GM10248 (cell line): ENCODE data around the gene OR10H3.

Experiments used
- CTCF ChIA-PET: fragments of 300-600 bp; sonication (Branson Sonifier 250); formaldehyde crosslinking; extraction: SDS; loops from one replicate; lab custom pipeline; 2021; ENCODE audit warnings: antibody characterized with exemption; lab: Yijun Ruan, JAX
- POLR2A ChIA-PET: fragments of 350-650 bp; sonication (Branson Sonifier 250); formaldehyde crosslinking; extraction: SDS; loops from one replicate; lab custom pipeline; 2020; ENCODE audit warnings: antibody characterized with exemption; lab: Yijun Ruan, JAX
- DNase-seq: peaks from one replicate; pipeline ENCODE4 v3.0.0; 2012; ENCODE audit errors: extremely low spot score
- TF ChIP-seq, protein P1 (sequence below): IDR thresholded peaks from 2 replicates; pipeline ENCODE4 v1.5.1; 2012; ENCODE audit warnings: mild to moderate bottlenecking, low read depth; ENCODE audit errors: extremely low read depth, missing control alignments, control extremely low read depth

Gene OR10H3, protein sequence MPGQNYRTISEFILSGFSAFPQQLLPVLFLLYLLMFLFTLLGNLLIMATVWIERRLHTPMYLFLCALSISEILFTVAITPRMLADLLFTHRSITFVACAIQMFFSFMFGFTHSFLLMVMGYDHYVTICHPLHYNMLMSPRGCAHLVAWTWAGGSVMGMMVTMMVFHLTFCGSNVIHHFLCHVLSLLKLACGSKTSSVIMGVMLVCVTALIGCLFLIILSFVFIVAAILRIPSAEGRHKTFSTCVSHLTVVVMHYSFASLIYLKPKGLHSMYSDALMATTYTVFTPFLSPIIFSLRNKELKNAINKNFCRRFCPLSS

DNA sequence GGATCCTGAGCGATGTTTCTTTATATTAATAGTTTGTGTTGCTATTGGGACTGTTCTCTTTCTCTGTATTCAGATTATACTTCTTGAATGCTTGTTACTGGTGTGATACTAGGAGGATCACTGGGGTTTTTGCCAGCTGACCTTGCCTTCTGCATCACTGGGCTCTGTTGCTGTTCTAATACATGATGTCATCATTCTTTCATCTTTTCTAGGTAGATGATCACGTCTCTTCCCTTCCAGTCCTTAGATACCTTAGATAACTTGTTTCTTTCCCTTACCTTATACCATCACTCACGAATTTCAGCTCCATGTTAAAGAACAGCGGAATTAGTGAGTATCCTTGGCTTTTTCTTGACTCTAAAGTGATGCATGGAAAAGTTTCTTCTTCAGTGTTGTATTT is at the start of gene OR10H3:
OR10H3 (plus strand) TSS at position 264 of the 400 bp plus-strand sequence. CDS start 3,408 bp downstream, outside the sequence.
- DNase-seq: no peak
- ChIA-PET POLR2A (no interaction called here), CTCF (no interaction called here)
- TF ChIP-seq, protein P1, sequence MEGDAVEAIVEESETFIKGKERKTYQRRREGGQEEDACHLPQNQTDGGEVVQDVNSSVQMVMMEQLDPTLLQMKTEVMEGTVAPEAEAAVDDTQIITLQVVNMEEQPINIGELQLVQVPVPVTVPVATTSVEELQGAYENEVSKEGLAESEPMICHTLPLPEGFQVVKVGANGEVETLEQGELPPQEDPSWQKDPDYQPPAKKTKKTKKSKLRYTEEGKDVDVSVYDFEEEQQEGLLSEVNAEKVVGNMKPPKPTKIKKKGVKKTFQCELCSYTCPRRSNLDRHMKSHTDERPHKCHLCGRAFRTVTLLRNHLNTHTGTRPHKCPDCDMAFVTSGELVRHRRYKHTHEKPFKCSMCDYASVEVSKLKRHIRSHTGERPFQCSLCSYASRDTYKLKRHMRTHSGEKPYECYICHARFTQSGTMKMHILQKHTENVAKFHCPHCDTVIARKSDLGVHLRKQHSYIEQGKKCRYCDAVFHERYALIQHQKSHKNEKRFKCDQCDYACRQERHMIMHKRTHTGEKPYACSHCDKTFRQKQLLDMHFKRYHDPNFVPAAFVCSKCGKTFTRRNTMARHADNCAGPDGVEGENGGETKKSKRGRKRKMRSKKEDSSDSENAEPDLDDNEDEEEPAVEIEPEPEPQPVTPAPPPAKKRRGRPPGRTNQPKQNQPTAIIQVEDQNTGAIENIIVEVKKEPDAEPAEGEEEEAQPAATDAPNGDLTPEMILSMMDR: no peak

DNA sequence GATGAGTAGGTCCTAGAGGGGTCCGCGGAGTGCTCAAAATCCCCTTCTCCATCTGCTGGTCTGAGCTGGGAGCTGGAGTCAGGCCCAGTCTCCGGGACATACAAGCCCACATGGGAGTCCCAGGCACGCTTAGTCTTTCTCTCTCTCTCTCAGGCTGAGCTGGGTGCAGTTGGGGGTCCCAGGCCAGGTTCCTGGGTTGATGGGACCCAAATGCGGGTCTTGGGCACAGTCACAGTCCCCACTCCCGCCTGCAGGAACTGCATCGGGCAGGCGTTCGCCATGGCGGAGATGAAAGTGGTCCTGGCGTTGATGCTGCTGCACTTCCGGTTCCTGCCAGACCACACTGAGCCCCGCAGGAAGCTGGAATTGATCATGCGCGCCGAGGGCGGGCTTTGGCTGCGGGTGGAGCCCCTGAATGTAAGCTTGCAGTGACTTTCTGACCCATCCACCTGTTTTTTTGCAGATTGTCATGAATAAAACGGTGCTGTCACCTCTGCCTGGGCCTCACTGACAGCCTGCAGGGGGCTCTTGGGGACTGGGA is 41.1 kb upstream of the OR10H3 start:
- no peak for DNase-seq
- ChIA-PET CTCF (no interaction called here), POLR2A (no interaction called here)
- TF ChIP-seq, protein P1: no peak

DNA sequence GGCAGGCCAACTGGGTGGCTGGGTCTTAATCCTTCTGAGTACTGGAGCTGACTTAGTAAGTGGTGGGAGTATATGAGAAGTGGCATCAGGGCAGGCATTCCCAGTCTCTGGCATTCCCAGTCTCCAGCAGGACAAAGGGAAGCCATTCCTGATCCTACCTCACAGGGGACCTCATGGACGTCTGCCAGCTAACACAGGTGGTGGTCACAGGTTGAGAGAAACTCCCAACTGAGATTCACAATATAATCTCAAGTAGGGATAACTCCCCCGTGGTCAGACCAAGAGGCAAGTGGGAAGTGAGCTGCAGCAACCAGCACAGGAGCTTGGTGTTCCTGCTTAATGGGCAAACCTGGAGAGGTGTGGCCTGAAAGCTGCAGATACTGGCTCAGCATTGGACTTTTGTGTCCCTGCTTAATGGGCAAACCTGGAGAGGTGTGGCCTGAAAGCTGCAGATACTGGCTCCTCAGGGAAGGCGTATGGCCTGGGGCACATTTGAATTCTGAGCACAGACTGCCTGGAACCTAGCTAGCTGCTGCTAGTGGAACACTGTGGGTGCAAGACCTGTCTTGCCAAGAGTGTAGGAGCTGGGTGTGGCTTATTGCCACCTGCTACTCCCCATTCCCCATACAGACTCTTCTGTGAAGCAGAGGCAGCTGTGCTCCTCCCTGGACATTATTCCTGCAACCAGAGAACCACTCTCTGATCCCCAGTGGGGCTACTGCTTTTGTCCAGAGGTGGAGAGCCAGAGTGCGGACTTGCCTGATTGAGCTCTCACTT is 35.8 kb upstream of the OR10H3 start:
- CTCF ChIA-PET: interaction anchor here (1.2 kb wide), 1 partner anchor 10 kb away, joined by 3 read pairs; no protein-coding TSS in a partner anchor
- no peak for DNase-seq
- TF ChIP-seq, protein P1: no peak
- POLR2A ChIA-PET: no interaction called here

DNA sequence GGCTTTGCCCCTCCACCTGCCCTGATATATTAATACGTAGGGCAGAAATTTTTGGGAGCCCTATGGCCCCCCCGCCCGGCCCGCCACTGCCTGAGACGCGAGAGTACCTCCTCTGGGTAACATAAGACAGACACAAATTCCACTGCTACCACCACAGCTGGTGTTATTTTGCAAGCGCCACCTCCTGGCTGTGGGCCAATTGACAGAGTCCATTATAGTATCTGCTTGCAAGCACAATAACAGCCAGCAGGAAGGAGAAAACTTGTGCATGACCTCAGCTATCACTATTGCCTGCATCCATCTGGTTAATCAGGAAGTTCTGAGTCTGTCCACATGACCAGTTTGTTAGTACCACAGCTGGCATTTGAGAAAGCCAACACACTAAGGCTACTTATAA is 35.3 kb upstream of the OR10H3 start:
- DNase-seq: no peak
- POLR2A ChIA-PET: no interaction called here
- CTCF ChIA-PET: no interaction called here
- TF ChIP-seq, protein P1: no peak

DNA sequence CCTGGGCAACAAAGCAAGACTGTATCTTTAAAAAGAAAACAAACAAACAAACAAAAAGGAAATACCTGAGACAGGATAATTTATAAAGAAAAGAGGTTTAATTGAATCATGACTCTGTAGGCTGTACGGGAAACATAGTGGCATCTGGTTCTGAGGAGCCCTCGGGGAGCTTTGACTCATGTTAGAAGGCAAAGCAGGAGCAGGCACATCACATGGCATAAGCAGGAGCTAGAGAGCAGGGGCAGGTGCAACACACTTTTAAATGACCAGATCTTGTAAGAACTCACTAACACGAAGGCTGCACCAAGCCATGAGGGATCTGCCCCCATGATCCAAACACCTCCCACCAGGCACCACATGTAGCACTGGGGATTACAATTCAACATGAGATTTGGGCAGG is 23.1 kb upstream of the OR10H3 start:
- ChIA-PET CTCF (no interaction called here), POLR2A (no interaction called here)
- DNase-seq: no peak
- TF ChIP-seq, protein P1: no peak

DNA sequence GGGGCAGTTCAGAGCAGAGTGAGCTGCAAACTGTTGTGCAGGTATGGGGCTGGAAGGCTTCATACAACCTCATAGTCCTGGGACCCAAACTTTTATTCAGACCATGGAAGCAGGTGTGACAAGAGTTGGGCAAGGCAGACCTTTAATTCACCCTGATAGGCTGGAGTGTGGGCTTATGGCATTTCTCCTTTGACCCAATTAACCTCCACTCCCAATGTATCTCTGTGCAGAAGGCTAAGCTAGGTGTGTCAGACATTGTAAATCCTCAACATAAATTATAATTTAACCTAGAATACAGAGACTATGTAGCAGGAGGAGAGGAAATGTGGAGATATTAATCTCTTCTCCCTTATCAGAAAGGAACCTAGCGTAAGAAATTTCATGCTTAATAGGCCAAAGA is 22.1 kb upstream of the OR10H3 start:
- ChIA-PET CTCF (no interaction called here), POLR2A (no interaction called here)
- TF ChIP-seq, protein P1: no peak
- no peak for DNase-seq
